ENCODE results near the gene TMPRSS2.

DNA sequence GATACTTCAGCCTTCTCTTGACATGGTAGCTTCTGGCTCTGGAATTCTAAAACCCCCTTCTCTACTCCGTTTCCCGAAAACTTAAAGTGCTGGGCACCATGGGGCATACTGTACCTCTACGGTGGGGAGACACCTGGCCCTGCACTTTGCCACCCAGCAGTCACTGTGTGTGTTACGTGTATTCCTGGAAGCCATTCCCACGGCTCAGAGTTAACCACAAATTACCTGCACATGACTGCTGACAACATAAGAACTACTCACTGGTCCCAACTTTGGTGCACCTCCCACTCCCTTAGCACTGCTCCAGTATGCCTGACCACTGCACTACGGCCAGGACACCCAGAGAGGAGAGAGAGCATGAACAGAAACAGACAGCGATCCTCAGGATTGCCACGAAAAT, 29.4 kb upstream of the TMPRSS2 start:
- TF ChIP-seq, protein P1, sequence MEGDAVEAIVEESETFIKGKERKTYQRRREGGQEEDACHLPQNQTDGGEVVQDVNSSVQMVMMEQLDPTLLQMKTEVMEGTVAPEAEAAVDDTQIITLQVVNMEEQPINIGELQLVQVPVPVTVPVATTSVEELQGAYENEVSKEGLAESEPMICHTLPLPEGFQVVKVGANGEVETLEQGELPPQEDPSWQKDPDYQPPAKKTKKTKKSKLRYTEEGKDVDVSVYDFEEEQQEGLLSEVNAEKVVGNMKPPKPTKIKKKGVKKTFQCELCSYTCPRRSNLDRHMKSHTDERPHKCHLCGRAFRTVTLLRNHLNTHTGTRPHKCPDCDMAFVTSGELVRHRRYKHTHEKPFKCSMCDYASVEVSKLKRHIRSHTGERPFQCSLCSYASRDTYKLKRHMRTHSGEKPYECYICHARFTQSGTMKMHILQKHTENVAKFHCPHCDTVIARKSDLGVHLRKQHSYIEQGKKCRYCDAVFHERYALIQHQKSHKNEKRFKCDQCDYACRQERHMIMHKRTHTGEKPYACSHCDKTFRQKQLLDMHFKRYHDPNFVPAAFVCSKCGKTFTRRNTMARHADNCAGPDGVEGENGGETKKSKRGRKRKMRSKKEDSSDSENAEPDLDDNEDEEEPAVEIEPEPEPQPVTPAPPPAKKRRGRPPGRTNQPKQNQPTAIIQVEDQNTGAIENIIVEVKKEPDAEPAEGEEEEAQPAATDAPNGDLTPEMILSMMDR (IDR thresholded peaks at IDR 0.05), result no peak
- TF ChIP-seq POLR2A (IDR thresholded peaks at IDR 0.05), result no peak
